Sigmoid colon (tissue), 7 donors: ENCODE measurements around the gene NDUFA13. TPM values are rescaled to one million over a fixed set of nuclear protein-coding genes. Genes with fewer than 3 reads are reported as not detected.

Experiments used
- DNase-seq: peaks from one replicate; pipeline ENCODE4 v3.0.0-alpha.2; 2019
- H3K27ac ChIP-seq, 4 donors: fragments of 200-600 bp; sonication (generic); one replicate each; pipeline ENCODE4 v1.5.1; 2016 to 2019; ENCODE audit warnings: mild to moderate bottlenecking in 1 of 4
- H3K27me3 ChIP-seq, 3 donors: fragments of 200-600 bp; sonication (generic); one replicate each; pipeline ENCODE4 v1.5.1; 2019; ENCODE audit warnings: mild to moderate bottlenecking in 1 of 3
- H3K36me3 ChIP-seq, 4 donors: fragments of 200-600 bp; sonication (generic); one replicate each; pipeline ENCODE4 v1.5.1; 2016 to 2019
- H3K4me1 ChIP-seq, 4 donors: fragments of 200-600 bp; sonication (generic); one replicate each; pipeline ENCODE4 v1.5.1; 2017 to 2019
- H3K4me3 ChIP-seq, 4 donors: fragments of 200-600 bp; sonication (generic); one replicate each; pipeline ENCODE4 v1.5.1; 2017 to 2019; ENCODE audit warnings: mild to moderate bottlenecking in 2 of 4, moderate library complexity in 1 of 4
- H3K9me3 ChIP-seq, 4 donors: fragments of 200-600 bp in 3 of 4; sonication (generic) in 3 of 4; one replicate each; pipeline versions ENCODE4 v1.5.1 to v1.6.1; 2013 to 2019
- EP300 ChIP-seq, 4 donors: sonication (generic); formaldehyde crosslinking; IDR thresholded peaks; one replicate each; pipeline ENCODE4 v1.6.1; 2017; ENCODE audit warnings: antibody characterized with exemption in 4 of 4
- POLR2A ChIP-seq, 2 donors: fragments of 450-650 bp; IDR thresholded peaks; one replicate each; pipeline ENCODE4 v1.6.1; 2016; ENCODE audit warnings: antibody characterized with exemption in 2 of 2, mild to moderate bottlenecking in 2 of 2, moderate library complexity in 2 of 2
- POLR2AphosphoS5 ChIP-seq, 4 donors: sonication (generic); formaldehyde crosslinking; IDR thresholded peaks; one replicate each; pipeline ENCODE4 v1.6.1; 2017; ENCODE audit warnings: antibody characterized with exemption in 4 of 4
- WGBS, 2 donors: extraction: QIAGEN DNeasy Blood & Tissue Kit; methylation state at CpG; one replicate each; pipeline ENCODE4 v1.1.7; 2013; 5-methylcytosine and 5-hydroxymethylcytosine counted together
- intact Hi-C: fragments of 100-400 bp; cut with DNase I; formaldehyde crosslinking; loops from one replicate; pipeline ENCODE4 v1.15.1; 2023
- polyA plus RNA-seq, 3 donors: library from polyadenylated mRNA; stranded (reverse); fragments of 200-250 nt; gene quantifications; one replicate each; pipeline ENCODE4 v1.2.3, GENCODE V29; 2013
- total RNA-seq, 4 donors: library from RNA; depleted of rRNA; stranded (reverse); fragments of >200 nt; gene quantifications; one replicate each; pipeline ENCODE4 v1.1.0, GENCODE V29; 2016
- TF ChIP-seq, protein P1 (sequence below), 4 experiments: fragments of 450-650 bp in 3 of 4; fragments of 200-600 bp in 1 of 4; IDR thresholded peaks; one replicate each; pipeline ENCODE4 v1.5.1; 2016 to 2019; ENCODE audit warnings: antibody characterized with exemption in 4 of 4, mild to moderate bottlenecking in 3 of 4, moderate library complexity in 2 of 4
- donor health status: healthy with polysubstance abuse.
- donor health status: Bipolar disorder and iron deficiency.
- donor health status: healthy.

The NDUFA13 gene
- total and polyA plus RNA-seq, 7 donors = 31.3 to 339 (median 110) TPM

DNA sequence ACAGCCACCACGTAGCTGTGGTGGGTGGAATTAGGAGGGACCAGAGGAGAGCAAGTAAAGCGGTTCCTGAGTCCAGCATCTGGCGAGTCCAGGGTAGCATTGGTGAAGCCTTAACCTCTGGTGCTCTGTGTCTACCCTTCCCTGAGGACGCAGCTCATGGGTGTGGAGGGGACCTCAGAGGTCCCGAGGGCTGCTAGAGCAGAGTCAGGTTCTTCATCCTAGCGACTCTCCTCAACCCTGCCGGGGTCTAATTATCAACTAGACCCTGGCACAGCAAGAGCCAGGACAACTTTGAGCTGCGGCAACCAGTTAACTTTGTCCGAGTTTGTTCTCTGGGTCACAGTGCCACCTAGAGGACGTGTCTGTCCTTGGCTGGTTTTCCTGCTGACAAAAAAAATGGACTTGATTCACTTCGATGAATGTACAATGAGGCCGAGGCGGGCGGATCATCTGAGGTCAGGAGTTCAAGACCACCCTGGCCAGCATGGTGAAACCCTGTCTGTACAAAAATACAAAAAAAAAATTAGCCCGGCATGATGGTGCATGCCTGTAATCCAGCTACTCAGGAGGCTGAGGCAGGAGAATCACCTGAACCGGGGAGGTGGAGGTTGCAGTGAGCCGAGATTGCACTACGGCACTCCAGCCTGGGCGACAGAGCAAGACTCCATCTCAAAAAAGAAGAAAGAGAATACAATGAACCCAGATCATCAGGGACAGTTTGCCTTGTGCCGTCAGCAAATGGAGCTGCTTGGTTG is 25.6 kb upstream of the NDUFA13 start:
- intact Hi-C loops = loop anchor here (1.0 kb wide), 1 partner anchor 123 kb away; no protein-coding TSS in a partner anchor

DNA sequence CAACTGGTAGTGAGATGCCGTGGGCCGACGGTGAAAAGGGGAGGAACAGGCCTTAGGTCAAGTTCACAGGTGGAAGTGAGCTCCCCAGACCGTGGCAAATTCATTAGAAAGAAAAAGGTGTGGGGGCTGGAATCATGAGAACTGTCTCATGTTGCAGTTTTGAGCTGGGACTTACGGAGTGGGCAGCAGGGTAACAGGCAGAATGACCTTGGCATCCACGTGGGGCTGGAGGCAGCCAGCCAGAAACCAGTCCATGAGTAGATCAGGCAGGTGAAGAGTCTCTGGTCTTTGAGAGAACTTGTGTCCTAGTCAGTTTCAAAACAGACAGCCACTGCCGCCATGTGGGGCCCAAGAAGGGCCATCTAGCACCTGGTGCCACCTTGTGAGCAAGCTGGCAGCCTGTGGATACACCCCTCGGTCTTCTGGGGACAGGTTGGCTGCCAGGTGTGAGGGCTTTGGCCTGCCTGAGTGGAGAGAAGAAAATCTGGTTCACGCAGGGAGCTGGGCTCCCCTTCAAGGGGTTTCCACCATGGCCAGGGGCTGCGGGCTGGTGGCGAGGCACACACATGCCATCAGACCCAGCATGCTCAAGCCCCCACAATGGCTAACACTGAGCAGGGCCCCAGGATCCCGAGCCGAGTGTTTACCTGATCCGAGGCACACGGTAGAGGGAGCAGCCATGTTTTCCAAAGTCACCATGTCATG is 24.6 kb upstream of the NDUFA13 start:
- intact Hi-C loops = no loop called here
- no peak for DNase-seq
- Histone ChIP-seq H3K4me1 (peaks cover 0 to 34% (median 30%) of the 10 kb centered on the region in 4 donors), H3K27ac (no peak overlapping the region), H3K4me3 (no peak overlapping the region), H3K27me3 (no peaks in the 10 kb centered on the region), H3K36me3 (peaks cover 17 to 45% (median 26%) of the 10 kb centered on the region in 4 donors), H3K9me3 (no peaks in the 10 kb centered on the region)
- TF ChIP-seq POLR2A (IDR thresholded peaks at IDR 0.05) (no peak), POLR2AphosphoS5 (IDR thresholded peaks at IDR 0.05) (no peak), EP300 (IDR thresholded peaks at IDR 0.05) (no peak)
- TF ChIP-seq, protein P1, sequence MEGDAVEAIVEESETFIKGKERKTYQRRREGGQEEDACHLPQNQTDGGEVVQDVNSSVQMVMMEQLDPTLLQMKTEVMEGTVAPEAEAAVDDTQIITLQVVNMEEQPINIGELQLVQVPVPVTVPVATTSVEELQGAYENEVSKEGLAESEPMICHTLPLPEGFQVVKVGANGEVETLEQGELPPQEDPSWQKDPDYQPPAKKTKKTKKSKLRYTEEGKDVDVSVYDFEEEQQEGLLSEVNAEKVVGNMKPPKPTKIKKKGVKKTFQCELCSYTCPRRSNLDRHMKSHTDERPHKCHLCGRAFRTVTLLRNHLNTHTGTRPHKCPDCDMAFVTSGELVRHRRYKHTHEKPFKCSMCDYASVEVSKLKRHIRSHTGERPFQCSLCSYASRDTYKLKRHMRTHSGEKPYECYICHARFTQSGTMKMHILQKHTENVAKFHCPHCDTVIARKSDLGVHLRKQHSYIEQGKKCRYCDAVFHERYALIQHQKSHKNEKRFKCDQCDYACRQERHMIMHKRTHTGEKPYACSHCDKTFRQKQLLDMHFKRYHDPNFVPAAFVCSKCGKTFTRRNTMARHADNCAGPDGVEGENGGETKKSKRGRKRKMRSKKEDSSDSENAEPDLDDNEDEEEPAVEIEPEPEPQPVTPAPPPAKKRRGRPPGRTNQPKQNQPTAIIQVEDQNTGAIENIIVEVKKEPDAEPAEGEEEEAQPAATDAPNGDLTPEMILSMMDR (IDR thresholded peaks at IDR 0.05) = no peak
- WGBS, 2 donors = 90 to 93% methylated on average over 15 of the region's 15 CpGs

More for the DNA sequence above, 25.6 kb upstream of the NDUFA13 start:
- Histone ChIP-seq H3K4me1 (peaks cover 0 to 35% (median 30%) of the 10 kb centered on the region in 4 donors), H3K27ac (peak overlapping the region; percentile 58 to 70 (median 60)), H3K9me3 (no peaks in the 10 kb centered on the region), H3K4me3 (no peak overlapping the region), H3K36me3 (peaks cover 10 to 35% (median 17%) of the 10 kb centered on the region in 4 donors), H3K27me3 (no peaks in the 10 kb centered on the region)
- DNase-seq = peak; percentile 90
- no peak for TF ChIP-seq POLR2AphosphoS5 (IDR thresholded peaks at IDR 0.05)
- no peak for TF ChIP-seq POLR2A (IDR thresholded peaks at IDR 0.05)
- no peak for TF ChIP-seq EP300 (IDR thresholded peaks at IDR 0.05)
- TF ChIP-seq, protein P1 (IDR thresholded peaks at IDR 0.05) = peak; percentile 65 to 79 (median 74)
- WGBS, 2 donors = 28 to 35% methylated on average over 20 of the region's 20 CpGs

DNA sequence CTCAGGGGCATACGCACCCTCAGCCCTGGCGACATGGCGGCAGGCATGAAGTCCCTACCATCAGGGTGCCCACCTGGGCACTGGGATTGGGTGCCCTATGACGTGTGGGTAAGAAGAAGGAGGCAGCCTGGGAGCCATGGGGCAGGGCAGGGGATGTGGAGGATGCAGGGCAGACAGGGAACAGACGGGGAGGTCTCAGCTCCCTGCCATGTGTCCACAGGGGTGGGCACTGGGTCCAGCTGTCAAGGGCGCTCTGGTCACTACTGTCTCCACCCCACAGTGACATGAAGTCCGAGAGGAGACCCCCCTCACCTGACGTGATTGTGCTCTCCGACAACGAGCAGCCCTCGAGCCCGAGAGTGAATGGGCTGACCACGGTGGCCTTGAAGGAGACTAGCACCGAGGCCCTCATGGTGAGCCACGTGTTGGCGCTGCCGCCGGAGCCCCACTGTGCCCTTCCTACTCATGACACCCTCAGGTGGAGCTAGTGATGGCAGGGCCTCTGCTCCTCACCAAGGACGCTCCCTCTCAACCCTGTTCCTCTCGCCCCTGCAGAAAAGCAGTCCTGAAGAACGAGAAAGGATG is 23.9 kb upstream of the NDUFA13 start:
- Histone ChIP-seq H3K4me1 (peaks cover 0 to 34% (median 30%) of the 10 kb centered on the region in 4 donors), H3K36me3 (peaks cover 20 to 52% (median 30%) of the 10 kb centered on the region in 4 donors), H3K27me3 (no peaks in the 10 kb centered on the region), H3K4me3 (no peak overlapping the region), H3K9me3 (no peaks in the 10 kb centered on the region), H3K27ac (no peak overlapping the region)
- no peak for TF ChIP-seq POLR2AphosphoS5 (IDR thresholded peaks at IDR 0.05)
- TF ChIP-seq EP300 (IDR thresholded peaks at IDR 0.05) = no peak
- no peak for TF ChIP-seq POLR2A (IDR thresholded peaks at IDR 0.05)
- no peak for DNase-seq
- intact Hi-C loops = no loop called here
- 94% methylated on average over 21 of the region's 21 CpGs for WGBS, 2 donors

DNA sequence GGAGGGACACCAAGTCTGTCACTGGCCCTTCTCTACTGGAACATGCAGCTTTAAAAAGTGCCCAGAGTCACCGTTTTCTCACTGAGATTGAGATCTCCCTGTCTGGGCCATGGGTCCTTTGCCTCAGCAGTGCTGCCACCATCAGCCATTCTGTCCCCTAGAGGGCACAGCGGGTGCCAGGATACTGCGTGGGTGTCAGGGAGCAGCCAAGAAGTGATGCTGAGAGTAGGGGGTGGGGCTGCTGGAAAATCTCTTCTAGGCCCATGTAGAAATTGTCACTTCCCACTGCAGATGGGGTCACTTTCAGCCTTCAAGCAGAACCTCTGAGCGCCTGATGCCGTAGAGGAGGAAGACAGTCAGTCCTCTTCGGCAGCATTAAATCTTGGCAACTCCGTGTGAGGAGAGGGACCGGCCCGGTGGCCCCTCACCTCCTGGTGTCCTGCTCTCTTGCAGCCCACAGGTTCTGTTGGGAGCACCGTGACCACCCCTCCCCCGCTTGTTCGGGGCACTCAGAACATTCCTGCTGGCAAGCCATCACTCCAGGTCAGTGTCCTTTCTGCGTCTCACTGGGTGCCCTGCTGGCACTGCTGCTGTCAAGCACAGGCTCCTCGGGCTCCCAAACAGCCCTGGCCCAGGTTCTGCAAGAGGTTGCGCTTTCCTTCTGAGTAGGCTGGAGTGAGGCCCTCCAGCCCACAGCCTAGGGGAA is 22.0 kb upstream of the NDUFA13 start:
- Histone ChIP-seq H3K36me3 (peaks cover 25 to 71% (median 40%) of the 10 kb centered on the region in 4 donors), H3K4me1 (peaks cover 0 to 18% (median 15%) of the 10 kb centered on the region in 4 donors), H3K27me3 (no peaks in the 10 kb centered on the region), H3K27ac (no peak overlapping the region), H3K9me3 (no peaks in the 10 kb centered on the region), H3K4me3 (no peak overlapping the region)
- intact Hi-C loops = no loop called here
- DNase-seq = no peak
- TF ChIP-seq, protein P1 (IDR thresholded peaks at IDR 0.05) = no peak
- TF ChIP-seq POLR2AphosphoS5 (IDR thresholded peaks at IDR 0.05) (no peak), EP300 (IDR thresholded peaks at IDR 0.05) (no peak)
- WGBS, 2 donors = 90 to 94% methylated on average over 15 of the region's 15 CpGs
